HG03442 (cell line): ENCODE data around the gene ZNF726.
"Not testable (repeated sequence)": the region's sequence is repeated elsewhere in the genome, so short reads cannot be mapped to it uniquely, and the experiment has no call there.

Experiments
- ATAC-seq: cut with Tn5 transposase; IDR thresholded peaks from one replicate; pipeline ENCODE4 v1.9.1; 2021; ENCODE audit warnings: mild to moderate bottlenecking, moderate library complexity; ENCODE audit not compliant: unreplicated experiment

ZNF726 gene

GRCh38 chr19:23937031-23937430 lies 22.3 kb downstream of the ZNF726 start:
- ATAC-seq: not testable (repeated sequence)

GRCh38 chr19:23943411-23943810 lies 28.7 kb downstream of the ZNF726 start:
- no peak for ATAC-seq

- ATAC-seq: no peak
Observed at GRCh38 chr19:23946569-23946968, 31.9 kb downstream of the ZNF726 start.

- no peak for ATAC-seq
Observed at GRCh38 chr19:23949611-23950010, 34.9 kb downstream of the ZNF726 start.

- ATAC-seq: no peak
Observed at GRCh38 chr19:23956051-23956450, 41.4 kb downstream of the ZNF726 start.

- no peak for ATAC-seq
Observed at GRCh38 chr19:23957660-23958281, 43.1 kb downstream of the ZNF726 start.

DNA sequence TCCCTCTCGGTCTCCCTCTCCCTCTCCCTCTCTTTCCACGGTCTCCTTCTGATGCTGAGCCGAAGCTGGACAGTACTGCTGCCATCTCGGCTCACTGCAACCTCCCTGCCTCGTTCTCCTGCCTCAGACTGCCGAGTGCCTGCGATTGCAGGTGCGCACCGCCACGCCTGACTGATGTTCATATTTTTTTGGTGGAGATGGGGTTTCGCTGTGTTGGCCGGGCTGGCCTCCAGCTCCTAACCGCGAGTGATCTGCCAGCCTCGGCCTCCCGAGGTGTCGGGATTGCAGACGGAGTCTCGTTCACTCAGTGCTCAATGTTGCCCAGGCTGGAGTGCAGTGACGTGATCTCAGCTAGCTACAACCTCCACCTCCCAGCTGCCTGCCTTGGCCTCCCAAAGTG lies 48.7 kb downstream of the ZNF726 start:
- not testable (repeated sequence) for ATAC-seq

DNA sequence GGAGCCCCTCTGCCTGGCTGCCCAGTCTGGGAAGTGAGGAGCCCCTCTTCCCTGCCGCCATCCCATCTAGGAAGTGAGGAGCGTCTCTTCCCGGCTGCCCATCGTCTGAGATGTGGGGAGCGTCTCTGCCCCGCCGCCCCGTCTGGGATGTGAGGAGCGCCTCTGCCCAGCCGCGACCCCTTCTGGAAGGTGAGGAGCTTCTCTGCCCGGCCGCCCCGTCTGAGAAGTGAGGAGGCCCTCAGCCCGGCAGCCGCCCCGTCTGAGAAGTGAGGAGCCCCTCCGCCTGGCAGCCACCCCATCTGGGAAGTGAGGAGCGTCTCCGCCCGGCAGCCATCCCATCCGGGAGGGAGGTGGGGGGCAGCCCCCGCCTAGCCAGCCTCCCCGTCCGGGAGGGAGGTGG lies 49.2 kb downstream of the ZNF726 start:
- ATAC-seq: not testable (repeated sequence)

GRCh38 chr19:23964334-23964733 lies 49.6 kb downstream of the ZNF726 start:
- ATAC-seq: not testable (repeated sequence)

GRCh38 chr19:23969630-23970029 lies 54.9 kb downstream of the ZNF726 start:
- no peak for ATAC-seq

DNA sequence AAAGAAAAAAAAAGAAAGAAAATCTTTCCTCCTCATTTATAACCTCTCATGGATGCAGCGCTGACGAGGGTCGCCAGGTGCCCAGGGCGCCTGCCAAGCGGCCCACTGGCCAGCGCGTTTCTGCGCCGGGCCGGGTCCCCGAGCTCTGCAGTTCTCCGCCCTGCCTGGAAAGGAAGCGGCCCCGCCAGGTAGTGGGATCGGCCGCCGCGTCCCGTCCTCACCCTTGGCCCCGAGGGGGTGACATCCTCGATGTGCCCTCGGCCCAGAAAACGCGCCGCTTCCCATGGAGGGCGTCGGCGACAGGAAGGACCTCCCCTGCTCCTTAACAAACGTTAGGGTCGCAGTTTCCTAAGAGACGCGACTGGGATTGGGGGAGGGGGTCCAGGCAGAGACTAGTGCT lies 56.9 kb downstream of the ZNF726 start:
- ATAC-seq: no peak

DNA sequence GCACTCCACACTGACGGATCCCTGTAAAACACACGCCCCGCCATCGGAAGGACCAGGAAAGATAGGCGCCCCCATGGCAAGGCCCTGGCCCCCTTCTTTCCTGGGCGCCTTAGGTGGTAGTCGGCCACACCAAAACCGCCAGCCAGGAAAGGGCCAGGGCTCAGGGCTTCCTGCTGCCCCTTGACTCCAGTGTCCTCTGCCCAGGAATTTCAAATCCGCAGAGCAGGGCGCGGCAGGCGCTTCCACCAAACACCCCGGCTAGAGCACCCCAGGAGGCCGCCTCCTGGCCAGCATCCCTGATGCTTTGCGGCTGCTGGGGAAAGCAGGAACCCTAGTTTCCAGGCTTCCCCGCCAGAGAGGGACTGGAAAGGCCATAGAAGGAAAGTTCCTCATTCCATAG lies 57.5 kb downstream of the ZNF726 start:
- no peak for ATAC-seq

DNA sequence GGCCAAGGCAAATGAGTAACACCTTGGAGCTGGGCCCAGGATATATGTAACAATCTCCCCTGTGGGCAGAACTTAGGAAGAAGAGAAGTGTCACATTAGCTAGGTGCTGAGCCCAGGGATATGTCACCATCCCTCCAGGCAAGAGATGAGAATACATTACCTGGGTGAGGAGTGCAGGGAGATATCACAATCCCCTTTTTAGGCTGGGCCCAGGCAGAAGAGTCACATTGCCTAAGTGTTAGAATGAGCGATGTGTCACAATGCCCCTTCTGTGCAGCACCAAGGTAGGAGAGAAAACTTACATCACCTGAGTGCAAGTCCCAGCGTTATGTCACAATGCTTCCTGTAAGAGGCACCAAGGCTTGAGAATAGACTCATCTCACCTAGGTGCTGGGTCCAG lies 60.3 kb downstream of the ZNF726 start:
- ATAC-seq: no peak

GRCh38 chr19:23976631-23977030 lies 61.9 kb downstream of the ZNF726 start:
- ATAC-seq: not testable (repeated sequence)

DNA sequence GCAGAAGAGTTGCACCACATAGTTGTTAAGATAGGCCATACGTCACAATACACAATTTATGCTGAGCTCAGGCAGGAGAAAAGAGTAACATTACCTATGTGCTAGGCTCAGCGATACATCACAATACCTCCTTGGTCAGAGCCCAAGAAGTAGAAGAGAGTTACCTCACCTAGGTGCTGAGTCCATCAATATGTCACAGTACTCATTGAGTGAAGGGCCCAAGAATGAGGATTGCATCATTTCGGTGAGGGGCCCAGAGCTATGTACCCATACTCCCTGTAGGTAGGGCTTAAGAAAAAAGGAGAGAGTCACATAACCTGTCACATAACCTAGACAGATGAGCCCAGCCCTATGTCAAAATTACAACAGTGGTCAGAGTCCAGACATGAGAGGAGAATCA lies 62.6 kb downstream of the ZNF726 start:
- ATAC-seq: not testable (repeated sequence)

- no peak for ATAC-seq
Observed at GRCh38 chr19:23978068-23978467, 63.4 kb downstream of the ZNF726 start.

- ATAC-seq: no peak
Observed at GRCh38 chr19:23980805-23981204, 66.1 kb downstream of the ZNF726 start.

DNA sequence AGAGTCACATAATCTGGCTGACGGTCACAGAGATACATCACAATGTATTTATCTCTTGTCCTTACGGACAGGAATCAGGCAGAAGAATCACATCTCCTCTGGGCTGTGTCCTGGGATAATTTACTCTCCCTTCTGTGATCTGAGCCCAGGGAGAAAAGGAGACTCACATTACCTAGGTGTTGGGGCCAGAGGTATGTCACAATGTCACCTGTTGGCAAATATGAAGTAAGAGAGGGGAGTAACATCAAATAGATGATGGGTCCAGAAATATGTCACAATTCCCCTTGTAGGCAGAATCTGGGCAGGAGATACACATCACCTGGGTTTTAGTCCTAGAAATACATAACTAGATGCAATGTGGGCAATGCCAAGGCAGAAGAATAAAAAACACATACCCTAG lies 67.2 kb downstream of the ZNF726 start:
- ATAC-seq: no peak

DNA sequence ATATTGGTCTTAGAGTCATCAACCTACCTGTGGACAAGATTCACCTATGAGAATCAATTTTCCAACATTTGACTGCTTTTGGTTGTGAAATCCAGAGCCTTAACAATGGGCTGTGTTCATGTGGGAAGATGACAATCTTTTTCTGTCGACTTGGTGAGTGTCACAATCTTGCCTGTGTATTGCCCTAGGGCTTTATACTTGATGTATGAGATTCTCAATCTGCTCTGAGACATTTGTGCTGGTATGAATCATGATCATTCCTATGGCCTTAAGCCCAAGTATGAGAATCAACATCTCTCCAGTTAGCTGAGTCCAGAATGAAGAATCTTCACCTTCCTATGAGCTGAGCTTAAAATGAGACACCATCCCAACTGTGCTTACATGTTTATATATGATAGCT lies 68.7 kb downstream of the ZNF726 start:
- no peak for ATAC-seq
